ENCODE measurements around the gene ATP10A. TPM values are rescaled to one million over a fixed set of nuclear protein-coding genes. Genes with fewer than 3 reads are reported as not detected.

The ATP10A gene
- total RNA-seq, 4 donors from 2014 or later, result 2.7 to 7.0 (median 3.4) TPM

DNA sequence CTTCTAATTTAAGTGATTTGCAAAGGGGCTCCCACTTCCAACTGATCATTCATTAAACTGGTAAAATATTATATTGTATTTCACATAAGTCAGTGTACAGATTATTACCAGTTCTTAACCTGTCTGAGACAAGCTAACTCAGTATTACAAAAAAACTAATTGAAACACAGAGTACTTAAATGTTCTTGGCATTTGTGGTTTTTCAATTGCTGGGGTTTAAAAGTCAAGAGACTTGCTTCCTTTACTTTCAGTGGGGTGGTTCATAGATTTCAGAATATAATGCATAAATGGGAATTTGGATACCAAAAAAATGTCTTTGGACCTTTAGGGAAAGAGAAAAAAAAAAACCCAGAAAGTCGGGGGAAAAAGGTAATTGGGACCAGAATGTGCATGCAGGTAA is 85.0 kb downstream of the ATP10A start:
- 70 to 78% methylated on average over 1 of the region's 1 CpG for WGBS, 2 donors
- no peak overlapping the region for H3K4me3 ChIP-seq (replicated peaks in 1 of 3)
- no peaks in the 10 kb centered on the region for H3K36me3 ChIP-seq
- no peak overlapping the region for H3K27ac ChIP-seq
- no peaks in the 10 kb centered on the region for H3K9me3 ChIP-seq
- no peaks in the 10 kb centered on the region for H3K4me1 ChIP-seq
- intact Hi-C loops (cut with DNase I), result no loop called here
- no peaks in the 10 kb centered on the region for H3K27me3 ChIP-seq
- no peak for DNase-seq
- TF ChIP-seq CTCF (IDR thresholded peaks at IDR 0.05), result no peak
- no peak for TF ChIP-seq POLR2A (IDR thresholded peaks at IDR 0.05)

DNA sequence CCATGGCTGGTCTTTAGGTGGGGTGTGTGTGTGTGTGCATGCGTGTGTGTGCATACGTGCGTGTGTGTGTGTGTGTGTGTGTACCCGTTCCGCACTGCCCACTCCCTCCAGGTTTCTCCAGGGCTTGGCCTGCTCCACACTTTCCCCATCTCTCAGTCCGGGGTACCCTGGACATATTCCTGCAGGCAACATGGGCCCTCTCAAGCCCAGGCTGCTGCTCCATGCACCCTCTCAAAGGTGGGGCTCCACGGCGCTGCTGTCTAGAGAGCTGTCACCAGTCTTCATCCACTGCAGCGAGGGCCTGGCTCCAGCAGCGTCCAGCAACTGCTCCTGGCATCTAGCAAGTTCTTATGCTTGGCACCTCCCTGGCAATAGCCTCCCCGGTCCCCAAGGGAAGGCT is 86.1 kb downstream of the ATP10A start:
- no peak overlapping the region for H3K27ac ChIP-seq
- H3K27me3 ChIP-seq, result no peaks in the 10 kb centered on the region
- no peaks in the 10 kb centered on the region for H3K4me1 ChIP-seq
- intact Hi-C loops (cut with DNase I), result no loop called here
- 86 to 87% methylated on average over 11 of the region's 11 CpGs for WGBS, 2 donors
- no peaks in the 10 kb centered on the region for H3K36me3 ChIP-seq
- no peak overlapping the region for H3K4me3 ChIP-seq (replicated peaks in 1 of 3)
- DNase-seq, result no peak
- no peaks in the 10 kb centered on the region for H3K9me3 ChIP-seq
- TF ChIP-seq POLR2A (IDR thresholded peaks at IDR 0.05) (no peak), CTCF (IDR thresholded peaks at IDR 0.05) (no peak)

- WGBS, 2 donors, result 83 to 85% methylated on average over 15 of the region's 15 CpGs
- Histone ChIP-seq H3K36me3 (no peaks in the 10 kb centered on the region), H3K4me3 (replicated peaks in 1 of 3) (no peak overlapping the region), H3K4me1 (no peaks in the 10 kb centered on the region), H3K9me3 (no peaks in the 10 kb centered on the region), H3K27me3 (no peaks in the 10 kb centered on the region), H3K27ac (peak overlapping the region in 1 of 3 donors; percentile 7)
- no peak for DNase-seq
- no peak for TF ChIP-seq CTCF (IDR thresholded peaks at IDR 0.05)
- no peak for TF ChIP-seq POLR2A (IDR thresholded peaks at IDR 0.05)
- intact Hi-C loops (cut with DNase I), result no loop called here
These were observed 86.9 kb downstream of the ATP10A start for GRCh38 chr15:25776071-25776746.

DNA sequence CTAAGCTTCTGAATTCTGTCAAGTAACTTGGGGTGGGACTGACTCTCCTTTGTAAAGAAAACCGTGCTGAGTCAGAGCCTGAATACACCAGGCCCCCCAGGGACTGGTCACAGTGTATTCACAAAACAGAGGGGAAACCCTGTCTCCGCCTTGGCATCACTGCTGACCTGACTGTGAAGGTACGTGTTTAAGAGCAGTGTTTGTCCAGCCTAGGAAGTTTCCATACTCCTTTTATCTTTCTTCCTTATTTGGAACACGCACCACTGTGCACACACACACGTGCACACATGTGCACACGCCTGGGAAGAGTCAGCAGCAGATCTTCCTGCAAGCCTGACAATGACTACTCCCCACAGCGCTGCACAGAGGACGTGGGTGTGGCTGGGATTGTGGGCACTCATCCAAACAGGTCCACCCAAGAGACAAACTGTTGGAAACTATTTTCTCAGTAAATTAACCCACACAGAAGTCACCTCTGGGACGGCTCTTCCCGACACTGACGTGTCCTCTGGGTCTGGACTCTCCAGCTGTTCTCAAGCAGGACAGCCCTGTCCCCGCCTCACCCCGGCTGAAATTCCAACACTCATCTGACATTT is 87.7 kb downstream of the ATP10A start:
- Histone ChIP-seq H3K9me3 (no peaks in the 10 kb centered on the region), H3K36me3 (no peaks in the 10 kb centered on the region), H3K4me1 (no peaks in the 10 kb centered on the region), H3K4me3 (replicated peaks in 1 of 3) (no peak overlapping the region), H3K27me3 (no peaks in the 10 kb centered on the region), H3K27ac (peak overlapping the region in 1 of 3 donors; percentile 38)
- TF ChIP-seq CTCF (IDR thresholded peaks at IDR 0.05), result no peak
- no peak for TF ChIP-seq POLR2A (IDR thresholded peaks at IDR 0.05)
- intact Hi-C loops (cut with DNase I), result no loop called here
- WGBS, 2 donors, result 55 to 60% methylated on average over 13 of the region's 13 CpGs
- peak; percentile 18 to 23 for DNase-seq

GRCh38 chr15:25774871-25775270 is 88.3 kb downstream of the ATP10A start:
- H3K9me3 ChIP-seq, result no peaks in the 10 kb centered on the region
- DNase-seq, result no peak
- no peaks in the 10 kb centered on the region for H3K27me3 ChIP-seq
- H3K36me3 ChIP-seq, result no peaks in the 10 kb centered on the region
- H3K27ac ChIP-seq, result peak overlapping the region in 1 of 3 donors; percentile 38
- no peak overlapping the region for H3K4me3 ChIP-seq (replicated peaks in 1 of 3)
- TF ChIP-seq CTCF (IDR thresholded peaks at IDR 0.05) (peak in 1 of 6 experiments; percentile 8), POLR2A (IDR thresholded peaks at IDR 0.05) (no peak)
- intact Hi-C loops (cut with DNase I), result no loop called here
- no peaks in the 10 kb centered on the region for H3K4me1 ChIP-seq
- 92 to 96% methylated on average over 2 of the region's 2 CpGs for WGBS, 2 donors
